ENCODE results near the gene COA3.

The COA3 gene

DNA sequence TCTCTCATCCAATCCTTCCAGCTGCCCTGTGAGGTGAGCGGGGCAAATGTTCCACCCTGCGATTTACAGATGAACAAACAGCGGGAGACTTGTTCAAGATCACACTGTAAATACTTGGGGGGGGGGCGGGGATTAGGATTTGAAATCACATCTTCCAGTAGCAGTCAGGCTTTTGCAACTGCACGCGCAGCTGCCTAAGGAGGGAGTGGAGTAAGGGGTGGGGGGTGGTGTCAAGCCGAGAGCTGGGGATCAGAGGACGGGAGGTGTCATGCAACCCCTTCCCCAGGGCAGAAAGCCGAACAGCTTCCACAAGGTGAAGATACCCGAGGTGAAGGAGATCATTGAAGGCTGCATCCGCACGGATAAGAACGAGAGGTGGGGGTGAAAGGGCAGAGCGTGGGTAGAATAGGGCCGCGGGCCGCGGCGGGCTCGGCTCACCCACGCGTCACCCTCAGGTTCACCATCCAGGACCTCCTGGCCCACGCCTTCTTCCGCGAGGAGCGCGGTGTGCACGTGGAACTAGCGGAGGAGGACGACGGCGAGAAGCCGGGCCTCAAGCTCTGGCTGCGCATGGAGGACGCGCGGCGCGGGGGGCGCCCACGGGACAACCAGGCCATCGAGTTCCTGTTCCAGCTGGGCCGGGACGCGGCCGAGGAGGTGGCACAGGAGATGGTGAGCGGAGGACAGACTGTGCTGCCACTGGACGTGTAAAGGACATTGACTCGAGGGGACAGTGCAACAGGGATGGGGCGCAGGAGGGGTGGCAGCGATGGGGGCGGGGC lies 13.5 kb downstream of the COA3 start:
- Histone ChIP-seq H3K9me3 (ENCODE audit: control insufficient read depth, insufficient read depth, low read length) (no peaks in the 10 kb centered on the region), H3K4me3 (ENCODE audit: low read depth, low read length) (no peak overlapping the region), H3K36me3 (ENCODE audit: control insufficient read depth, insufficient read depth, low read length) (no peaks in the 10 kb centered on the region), H3K27me3 (ENCODE audit: control insufficient read depth, insufficient read depth, low read length) (peaks cover 33% of the 10 kb centered on the region), H3K9ac (ENCODE audit: low read depth, low read length) (no peak overlapping the region), H3K4me1 (ENCODE audit: control insufficient read depth, insufficient read depth, low read length) (peaks cover 9% of the 10 kb centered on the region)

DNA sequence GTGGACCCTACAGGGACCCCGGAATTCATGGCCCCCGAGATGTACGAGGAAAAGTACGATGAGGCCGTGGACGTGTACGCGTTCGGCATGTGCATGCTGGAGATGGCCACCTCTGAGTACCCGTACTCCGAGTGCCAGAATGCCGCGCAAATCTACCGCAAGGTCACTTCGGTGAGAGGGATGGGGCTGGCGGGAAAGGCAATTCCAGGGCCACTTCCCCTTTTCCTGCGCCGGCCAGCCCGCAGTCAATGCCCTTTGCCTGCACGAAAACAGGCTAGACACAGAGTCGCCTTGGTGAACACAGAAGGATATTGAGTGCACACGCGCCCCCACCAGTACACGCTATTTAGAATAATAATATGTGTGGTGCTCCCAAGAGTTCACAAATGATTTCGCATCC lies 14.1 kb downstream of the COA3 start:
- no peak overlapping the region for H3K4me3 ChIP-seq (ENCODE audit: low read depth, low read length)
- H3K9me3 ChIP-seq (ENCODE audit: control insufficient read depth, insufficient read depth, low read length) = no peaks in the 10 kb centered on the region
- H3K4me1 ChIP-seq (ENCODE audit: control insufficient read depth, insufficient read depth, low read length) = peaks cover 9% of the 10 kb centered on the region
- H3K36me3 ChIP-seq (ENCODE audit: control insufficient read depth, insufficient read depth, low read length) = no peaks in the 10 kb centered on the region
- no peak overlapping the region for H3K9ac ChIP-seq (ENCODE audit: low read depth, low read length)
- peaks cover 33% of the 10 kb centered on the region for H3K27me3 ChIP-seq (ENCODE audit: control insufficient read depth, insufficient read depth, low read length)

DNA sequence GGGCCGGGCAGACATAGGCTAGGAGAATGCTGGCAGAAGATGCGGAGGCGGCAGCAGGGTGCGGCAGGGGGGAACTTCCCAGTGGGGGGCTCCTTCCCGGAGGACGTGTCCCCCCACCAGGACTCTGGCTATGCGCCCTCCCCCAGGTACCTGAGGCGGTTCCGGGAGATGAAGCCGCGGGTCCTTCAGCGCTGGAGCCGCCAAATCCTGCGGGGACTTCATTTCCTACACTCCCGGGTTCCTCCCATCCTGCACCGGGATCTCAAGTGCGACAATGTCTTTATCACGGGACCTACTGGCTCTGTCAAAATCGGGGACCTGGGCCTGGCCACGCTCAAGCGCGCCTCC lies 14.7 kb downstream of the COA3 start:
- H3K4me3 ChIP-seq (ENCODE audit: low read depth, low read length) = peak overlapping the region; percentile 8
- peaks cover 33% of the 10 kb centered on the region for H3K27me3 ChIP-seq (ENCODE audit: control insufficient read depth, insufficient read depth, low read length)
- H3K36me3 ChIP-seq (ENCODE audit: control insufficient read depth, insufficient read depth, low read length) = peaks cover 5% of the 10 kb centered on the region
- peaks cover 9% of the 10 kb centered on the region for H3K4me1 ChIP-seq (ENCODE audit: control insufficient read depth, insufficient read depth, low read length)
- H3K9me3 ChIP-seq (ENCODE audit: control insufficient read depth, insufficient read depth, low read length) = no peaks in the 10 kb centered on the region
- no peak overlapping the region for H3K9ac ChIP-seq (ENCODE audit: low read depth, low read length)

DNA sequence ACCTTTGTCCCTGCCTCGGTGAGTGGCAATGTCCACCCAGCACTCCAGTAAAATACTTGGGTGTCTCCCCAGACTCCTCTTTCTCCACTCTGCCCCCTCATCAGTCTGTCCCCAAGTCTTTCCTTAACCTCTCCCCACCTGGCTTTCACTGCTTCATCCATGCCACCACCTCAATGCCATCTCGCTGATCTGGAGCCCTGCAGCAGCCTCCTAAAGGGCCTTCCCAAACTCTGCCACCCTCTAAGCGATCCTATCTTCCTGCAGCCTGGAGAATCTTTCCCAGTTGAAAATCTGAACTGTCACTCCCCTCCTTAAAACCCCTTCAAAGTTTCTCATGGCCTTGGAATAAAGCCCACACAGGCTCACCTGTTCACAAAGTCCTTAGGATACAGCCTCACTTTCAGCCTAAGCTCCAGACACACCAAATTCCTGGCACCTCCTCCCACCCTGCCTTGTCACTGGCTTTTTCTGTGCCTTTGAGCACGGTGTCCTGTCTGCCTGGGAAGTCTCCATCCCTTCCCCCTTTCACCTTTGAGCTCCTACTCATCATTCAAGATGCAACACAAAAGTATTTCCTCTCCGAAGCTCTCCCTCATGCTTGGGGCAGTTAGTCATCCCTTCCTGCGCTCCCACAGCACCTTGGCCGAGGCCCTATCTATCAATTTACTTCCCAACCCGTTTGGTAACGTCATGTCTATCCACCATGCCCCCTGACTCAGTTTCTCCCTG lies 15.3 kb downstream of the COA3 start:
- Histone ChIP-seq H3K4me3 (ENCODE audit: low read depth, low read length) (peak overlapping the region; percentile 8), H3K9me3 (ENCODE audit: control insufficient read depth, insufficient read depth, low read length) (no peaks in the 10 kb centered on the region), H3K4me1 (ENCODE audit: control insufficient read depth, insufficient read depth, low read length) (peaks cover 9% of the 10 kb centered on the region), H3K27me3 (ENCODE audit: control insufficient read depth, insufficient read depth, low read length) (peaks cover 33% of the 10 kb centered on the region), H3K9ac (ENCODE audit: low read depth, low read length) (no peak overlapping the region), H3K36me3 (ENCODE audit: control insufficient read depth, insufficient read depth, low read length) (peaks cover 10% of the 10 kb centered on the region)

DNA sequence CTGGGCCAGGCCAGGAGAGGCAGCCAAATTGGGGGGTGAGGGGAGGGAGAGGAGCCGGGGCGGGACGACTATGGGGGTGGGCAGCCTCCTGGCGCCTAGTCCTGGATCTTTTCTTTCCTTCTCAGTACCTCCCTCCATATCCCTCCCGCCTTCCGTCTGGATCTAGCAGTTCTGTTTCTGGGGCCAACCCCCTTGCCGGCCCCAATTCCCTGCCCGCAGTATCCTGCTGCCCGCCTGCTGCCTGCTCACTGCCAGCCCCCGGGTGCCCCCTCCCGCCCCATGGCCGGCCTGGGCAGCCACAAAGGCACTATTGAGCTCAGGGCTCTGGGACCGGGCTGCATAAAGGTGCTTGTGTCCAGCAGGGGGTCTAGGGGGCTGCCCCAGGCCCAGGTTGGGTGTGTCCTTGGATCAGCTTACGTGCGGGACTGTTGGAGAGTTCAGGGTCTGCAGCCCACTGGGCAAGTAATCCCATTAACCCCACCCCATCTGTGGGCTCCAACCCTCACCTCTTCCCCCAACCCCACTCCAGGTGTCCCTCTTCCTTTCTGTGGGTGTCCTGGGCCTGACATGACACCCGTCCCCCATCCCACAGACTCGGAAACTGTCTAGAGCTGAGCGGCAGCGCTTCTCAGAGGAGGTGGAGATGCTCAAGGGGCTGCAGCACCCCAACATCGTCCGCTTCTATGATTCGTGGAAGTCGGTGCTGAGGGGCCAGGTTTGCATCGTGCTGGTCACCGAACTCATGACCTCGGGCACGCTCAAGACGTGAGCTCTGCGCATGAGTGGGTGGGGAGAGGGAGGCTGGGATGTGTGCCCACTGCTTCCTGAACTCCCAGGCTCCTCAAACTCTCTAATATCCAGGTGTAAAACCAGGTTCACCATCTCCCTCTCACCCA lies 16.1 kb downstream of the COA3 start:
- no peak overlapping the region for H3K9ac ChIP-seq (ENCODE audit: low read depth, low read length)

DNA sequence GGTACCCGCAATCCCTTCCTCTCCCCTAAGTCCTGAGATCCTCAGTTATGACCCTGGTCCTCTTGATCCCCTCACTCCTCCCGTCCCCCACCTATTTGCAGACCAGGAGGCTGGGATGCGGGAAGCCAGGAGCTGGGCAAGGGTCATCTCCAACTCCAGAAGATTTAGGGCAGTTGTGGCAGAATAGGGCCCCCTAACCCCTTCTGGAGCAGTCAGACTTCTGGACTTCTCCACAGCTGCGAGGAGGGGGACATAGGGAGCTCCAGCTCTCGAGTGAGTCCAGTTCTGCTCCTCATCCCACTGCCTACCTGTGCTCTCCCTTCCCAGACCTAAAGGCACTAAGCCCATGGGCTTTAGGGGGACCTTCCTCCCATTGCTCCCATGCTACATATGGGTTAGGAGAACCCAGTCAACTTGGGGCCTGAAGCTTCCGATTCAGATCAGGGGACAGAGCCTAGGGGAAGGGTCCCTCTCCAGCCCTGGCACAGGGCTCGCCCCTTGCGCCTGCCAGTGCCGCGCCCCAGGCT lies 16.8 kb downstream of the COA3 start:
- peaks cover 12% of the 10 kb centered on the region for H3K36me3 ChIP-seq (ENCODE audit: control insufficient read depth, insufficient read depth, low read length)
- peak overlapping the region; percentile 56 for H3K4me3 ChIP-seq (ENCODE audit: low read depth, low read length)
- no peak overlapping the region for H3K9ac ChIP-seq (ENCODE audit: low read depth, low read length)
- peaks cover 33% of the 10 kb centered on the region for H3K27me3 ChIP-seq (ENCODE audit: control insufficient read depth, insufficient read depth, low read length)
- H3K4me1 ChIP-seq (ENCODE audit: control insufficient read depth, insufficient read depth, low read length) = peaks cover 9% of the 10 kb centered on the region
- no peaks in the 10 kb centered on the region for H3K9me3 ChIP-seq (ENCODE audit: control insufficient read depth, insufficient read depth, low read length)

More for the DNA sequence above, 16.1 kb downstream of the COA3 start:
- Histone ChIP-seq H3K36me3 (ENCODE audit: control insufficient read depth, insufficient read depth, low read length) (peaks cover 12% of the 10 kb centered on the region), H3K27me3 (ENCODE audit: control insufficient read depth, insufficient read depth, low read length) (peaks cover 33% of the 10 kb centered on the region), H3K4me3 (ENCODE audit: low read depth, low read length) (no peak overlapping the region), H3K4me1 (ENCODE audit: control insufficient read depth, insufficient read depth, low read length) (peaks cover 9% of the 10 kb centered on the region), H3K9me3 (ENCODE audit: control insufficient read depth, insufficient read depth, low read length) (no peaks in the 10 kb centered on the region)

DNA sequence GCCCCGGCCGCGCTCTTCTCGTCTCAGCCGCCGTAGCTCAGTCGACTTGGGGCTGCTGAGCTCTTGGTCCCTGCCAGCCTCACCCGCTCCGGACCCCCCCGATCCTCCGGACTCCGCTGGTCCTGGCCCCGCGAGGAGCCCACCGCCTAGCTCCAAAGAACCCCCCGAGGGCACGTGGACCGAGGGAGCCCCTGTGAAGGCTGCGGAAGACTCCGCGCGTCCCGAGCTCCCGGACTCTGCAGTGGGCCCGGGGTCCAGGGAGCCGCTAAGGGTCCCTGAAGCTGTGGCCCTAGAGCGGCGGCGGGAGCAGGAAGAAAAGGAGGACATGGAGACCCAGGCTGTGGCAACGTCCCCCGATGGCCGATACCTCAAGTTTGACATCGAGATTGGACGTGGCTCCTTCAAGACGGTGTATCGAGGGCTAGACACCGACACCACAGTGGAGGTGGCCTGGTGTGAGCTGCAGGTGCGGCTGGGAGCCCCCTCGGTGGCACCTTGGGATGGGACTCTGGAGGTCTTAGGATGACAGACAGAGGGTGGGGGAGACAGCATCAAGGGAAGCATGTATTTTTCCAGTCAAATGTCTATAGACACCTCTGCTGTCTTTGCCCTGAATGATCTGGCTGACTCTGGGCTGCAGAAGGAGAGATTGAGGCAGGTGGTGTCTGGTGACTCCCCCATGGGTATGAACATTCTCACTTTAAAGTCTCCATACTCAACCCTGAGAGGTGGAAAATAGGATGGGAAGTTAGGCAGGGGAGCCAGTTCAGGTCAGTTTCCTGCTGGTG lies 17.5 kb downstream of the COA3 start:
- H3K4me1 ChIP-seq (ENCODE audit: control insufficient read depth, insufficient read depth, low read length) = peaks cover 9% of the 10 kb centered on the region
- H3K9me3 ChIP-seq (ENCODE audit: control insufficient read depth, insufficient read depth, low read length) = no peaks in the 10 kb centered on the region
- H3K4me3 ChIP-seq (ENCODE audit: low read depth, low read length) = peak overlapping the region; percentile 56
- H3K36me3 ChIP-seq (ENCODE audit: control insufficient read depth, insufficient read depth, low read length) = peaks cover 12% of the 10 kb centered on the region
- peaks cover 33% of the 10 kb centered on the region for H3K27me3 ChIP-seq (ENCODE audit: control insufficient read depth, insufficient read depth, low read length)
- H3K9ac ChIP-seq (ENCODE audit: low read depth, low read length) = peak overlapping the region; percentile 73

DNA sequence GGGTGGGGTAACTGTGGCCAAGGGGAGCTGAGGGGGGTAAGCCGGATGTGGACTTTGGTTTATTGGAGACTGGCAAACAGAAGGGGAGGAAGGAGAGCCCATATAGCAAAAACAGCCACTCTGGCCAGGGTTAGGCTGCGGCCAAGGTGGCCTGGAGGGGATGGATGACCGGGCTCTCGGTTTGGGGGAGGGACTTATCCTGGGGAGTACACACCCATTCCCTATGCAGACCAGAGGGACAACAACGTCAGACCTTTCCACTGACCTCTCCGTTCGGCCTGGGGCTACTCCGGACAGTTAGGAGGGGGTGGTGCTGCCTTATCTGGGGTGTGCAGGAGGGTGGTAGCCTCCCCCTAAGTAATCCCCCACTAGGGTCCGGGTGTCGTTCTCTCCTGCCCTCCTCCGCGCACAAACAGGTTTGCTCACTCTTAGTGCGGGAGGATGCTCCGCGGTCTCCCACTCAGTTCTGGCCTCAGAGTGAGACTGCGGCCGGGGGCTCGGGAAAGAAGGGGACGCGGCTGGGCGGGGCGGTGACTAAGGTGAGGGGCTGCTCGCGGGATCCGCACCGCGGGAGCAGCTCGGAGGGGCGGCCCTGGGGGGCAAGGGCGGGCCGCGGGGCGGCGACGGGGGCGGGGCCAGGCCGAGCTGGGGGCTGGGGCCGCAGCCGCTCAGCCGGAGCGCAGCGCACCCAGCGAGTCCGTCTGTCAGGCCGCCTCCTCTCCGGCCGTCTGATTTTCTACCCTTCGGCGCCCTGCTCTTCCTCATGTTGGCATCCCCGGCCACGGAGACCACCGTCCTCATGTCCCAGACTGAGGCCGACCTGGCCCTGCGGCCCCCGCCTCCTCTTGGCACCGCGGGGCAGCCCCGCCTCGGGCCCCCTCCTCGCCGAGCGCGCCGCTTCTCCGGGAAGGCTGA lies 18.3 kb downstream of the COA3 start, which contains the start of gene WNK4:
Gene WNK4 (plus strand): TSS at position 675 of the 915 bp plus-strand sequence. CDS start 89 bp downstream, at position 764.
- peaks cover 9% of the 10 kb centered on the region for H3K4me1 ChIP-seq (ENCODE audit: control insufficient read depth, insufficient read depth, low read length)
- peak within 1 kb of the TSS; percentile 77 for H3K4me3 ChIP-seq (ENCODE audit: low read depth, low read length)

DNA sequence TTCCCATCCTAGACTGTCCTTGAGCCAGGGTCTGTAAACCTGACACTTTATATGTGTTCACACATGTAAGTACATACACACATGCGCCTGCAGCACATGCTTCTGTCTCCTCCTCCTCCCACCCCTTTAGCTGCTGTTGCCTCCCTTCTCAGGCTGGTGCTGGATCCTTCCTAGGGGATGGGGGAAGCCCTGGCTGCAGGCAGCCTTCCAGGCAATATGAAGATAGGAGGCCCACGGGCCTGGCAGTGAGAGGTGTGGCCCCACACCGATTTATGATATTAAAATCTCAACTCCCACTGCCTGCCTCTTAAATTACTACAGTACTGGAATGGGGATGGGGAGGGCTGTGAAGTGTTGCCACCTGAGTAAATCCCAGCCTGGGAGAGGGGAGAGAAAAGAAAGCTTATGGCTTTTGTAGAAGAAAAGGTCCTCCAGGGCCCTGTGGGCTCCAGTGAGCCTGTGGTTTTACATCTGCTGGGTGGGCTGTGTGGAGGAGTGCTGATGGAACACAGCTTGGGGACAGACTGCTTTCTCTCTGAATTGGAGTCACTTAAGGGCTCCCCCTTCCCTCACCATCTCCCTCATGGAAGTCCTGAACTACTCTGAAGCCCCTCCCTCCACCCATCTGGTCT lies 19.1 kb downstream of the COA3 start:
- Histone ChIP-seq H3K9me3 (ENCODE audit: control insufficient read depth, insufficient read depth, low read length) (no peaks in the 10 kb centered on the region), H3K36me3 (ENCODE audit: control insufficient read depth, insufficient read depth, low read length) (peaks cover 12% of the 10 kb centered on the region), H3K9ac (ENCODE audit: low read depth, low read length) (no peak overlapping the region), H3K27me3 (ENCODE audit: control insufficient read depth, insufficient read depth, low read length) (peaks cover 29% of the 10 kb centered on the region), H3K4me3 (ENCODE audit: low read depth, low read length) (peak overlapping the region; percentile 77), H3K4me1 (ENCODE audit: control insufficient read depth, insufficient read depth, low read length) (peaks cover 9% of the 10 kb centered on the region)

More for the DNA sequence above, 18.3 kb downstream of the COA3 start, which contains the start of gene WNK4:
- Histone ChIP-seq H3K27me3 (ENCODE audit: control insufficient read depth, insufficient read depth, low read length) (peaks cover 31% of the 10 kb centered on the region), H3K9me3 (ENCODE audit: control insufficient read depth, insufficient read depth, low read length) (no peaks in the 10 kb centered on the region), H3K36me3 (ENCODE audit: control insufficient read depth, insufficient read depth, low read length) (peaks cover 12% of the 10 kb centered on the region), H3K9ac (ENCODE audit: low read depth, low read length) (peak within 1 kb of the TSS; percentile 73)

DNA sequence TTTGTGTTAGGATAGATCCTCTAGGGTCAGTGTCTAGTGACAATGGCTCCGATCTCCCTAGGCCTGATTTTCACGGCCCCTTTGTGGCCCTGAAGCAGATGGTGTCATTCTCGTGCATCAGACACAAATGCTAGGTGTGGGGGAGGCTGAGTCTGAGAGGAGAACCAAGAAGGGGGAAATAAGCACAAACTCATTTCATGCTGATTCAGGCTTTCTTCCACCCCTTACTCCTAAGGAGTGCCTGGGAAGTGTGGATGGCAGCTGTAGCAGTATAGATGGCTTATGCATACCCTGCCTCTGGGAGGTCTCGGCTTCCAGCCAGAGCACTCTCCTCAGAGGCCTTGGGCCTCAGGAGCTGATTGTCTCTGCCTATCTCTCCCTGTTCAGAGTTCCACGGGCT lies 19.9 kb downstream of the COA3 start:
- Histone ChIP-seq H3K9me3 (ENCODE audit: control insufficient read depth, insufficient read depth, low read length) (no peaks in the 10 kb centered on the region), H3K27me3 (ENCODE audit: control insufficient read depth, insufficient read depth, low read length) (peaks cover 24% of the 10 kb centered on the region), H3K4me1 (ENCODE audit: control insufficient read depth, insufficient read depth, low read length) (peaks cover 8% of the 10 kb centered on the region), H3K4me3 (ENCODE audit: low read depth, low read length) (no peak overlapping the region), H3K9ac (ENCODE audit: low read depth, low read length) (no peak overlapping the region), H3K36me3 (ENCODE audit: control insufficient read depth, insufficient read depth, low read length) (peaks cover 12% of the 10 kb centered on the region)
